Right lobe of liver (tissue), 6 donors: Measurements from ENCODE around the gene DIABLO. TPM values are rescaled to one million over a fixed set of nuclear protein-coding genes. Genes with fewer than 3 reads are reported as not detected.
A peak's percentile ranks its signal among the peaks of the same experiment; 100 is the strongest.

Source experiments
- ATAC-seq, 4 donors: fragments of 200-7000 bp; cut with Tn5 transposase; one replicate each; pipeline ENCODE4 v1.9.1; 2020; ENCODE audit warnings: mild to moderate bottlenecking in 4 of 4, moderate library complexity in 4 of 4
- DNase-seq, 3 donors: peaks; one replicate each; pipeline ENCODE4 v3.0.0-alpha.2; 2020
- H3K27ac ChIP-seq, 3 donors: fragments of 200-600 bp; one replicate each; pipeline ENCODE4 v1.8.0; 2022
- H3K27me3 ChIP-seq, 2 donors: fragments of 200-600 bp; one replicate each; pipeline ENCODE4 v1.8.0; 2022
- H3K36me3 ChIP-seq, 4 donors: fragments of 200-600 bp; sonication (generic) in 1 of 4; one replicate each; pipeline versions ENCODE4 v1.5.1 to v1.8.0; 2017 to 2022; ENCODE audit warnings: control low read depth in 1 of 4
- H3K4me1 ChIP-seq, 4 donors: fragments of 200-600 bp; sonication (generic) in 1 of 4; one replicate each; pipeline versions ENCODE4 v1.5.1 to v1.8.0; 2017 to 2022; ENCODE audit warnings: control low read depth in 1 of 4
- H3K4me3 ChIP-seq, 3 donors: fragments of 200-600 bp; one replicate each; pipeline ENCODE4 v1.8.0; 2022
- H3K9me3 ChIP-seq, 4 donors: fragments of 200-600 bp; sonication (generic) in 1 of 4; one replicate each; pipeline versions ENCODE4 v1.5.1 to v1.8.0; 2017 to 2022; ENCODE audit warnings: control low read depth in 1 of 4
- POLR2A ChIP-seq: fragments of 450-650 bp; IDR thresholded peaks from one replicate; pipeline ENCODE4 v1.6.1; 2017; ENCODE audit warnings: antibody characterized with exemption, mild to moderate bottlenecking
- WGBS: methylation state at CpG from one replicate; pipeline ENCODE4 v1.1.6; 2018; ENCODE audit warnings: low coverage, low lambda C conversion rate; ENCODE audit not compliant: insufficient coverage; ENCODE audit errors: missing lambda C conversion rate; 5-methylcytosine and 5-hydroxymethylcytosine counted together
- intact Hi-C, 2 donors: fragments of 100-400 bp; cut with DNase I; formaldehyde crosslinking; loops; one replicate each; pipeline versions ENCODE4 v1.11.2 to v1.14.1; 2022
- small RNA-seq, 2 experiments: library from RNA; depleted of rRNA; stranded (forward); fragments of <200 nt; gene quantifications; one replicate each; pipeline ENCODE3, GENCODE V24; 2016
- total RNA-seq, 6 experiments: library from RNA; depleted of rRNA in 2 of 6; stranded (reverse); fragments of >200 nt in 2 of 6; fragmentation: NEBNext Ultra II Directional in 3 of 6; extraction: Animal tissue kit (Norgen Biotek cat#: 25700) in 3 of 6; gene quantifications; one replicate each; pipeline versions ENCODE4 v1.1.0 to v1.2.4, GENCODE V29; 2016 to 2023
- TF ChIP-seq, protein P1 (sequence below), 4 donors: fragments of 200-600 bp in 3 of 4; fragments of 450-650 bp in 1 of 4; IDR thresholded peaks; one replicate each; pipeline versions ENCODE4 v1.5.1 to v1.8.0; 2016 to 2022; ENCODE audit warnings: antibody characterized with exemption in 4 of 4, mild to moderate bottlenecking in 2 of 4
- donor health status: DM: no; HTN: yes; CAD: no.
- donor health status: DM: no; HTN: no; CAD: no.
- donor health status: DM: no; HTN: no; CAD: no.
- donor health status: DM: no; HTN: yes; CAD: no.
- donor health status: DM: no; HTN: yes; CAD: no.

DIABLO gene
- total RNA-seq, 6 experiments from 2014 or later: 21.0 to 41.0 (median 24.1) TPM

DNA sequence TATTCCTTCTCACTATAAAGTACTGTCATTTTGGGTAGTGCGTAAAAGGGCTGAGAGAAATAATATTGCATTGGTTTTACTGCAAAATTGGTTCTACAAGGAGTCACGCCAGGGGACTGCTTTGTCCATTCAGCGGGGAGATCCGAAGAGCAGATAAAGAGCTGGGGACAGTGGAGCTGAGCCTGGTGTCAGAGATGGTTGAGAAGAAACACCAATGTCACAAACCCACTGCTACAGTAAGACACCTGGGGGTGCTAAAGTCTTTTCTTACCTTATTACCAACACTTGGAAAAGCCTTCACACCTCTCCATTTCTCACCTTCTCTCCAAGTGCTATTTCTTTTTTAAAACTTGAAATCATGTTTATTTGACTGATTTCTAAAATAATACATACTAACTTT, 66.0 kb downstream of the DIABLO start:
- Histone ChIP-seq H3K36me3 (no peaks in the 10 kb centered on the region), H3K4me3 (no peak overlapping the region), H3K4me1 (no peaks in the 10 kb centered on the region), H3K27me3 (no peaks in the 10 kb centered on the region), H3K27ac (no peak overlapping the region), H3K9me3 (no peaks in the 10 kb centered on the region)
- TF ChIP-seq, protein P1, sequence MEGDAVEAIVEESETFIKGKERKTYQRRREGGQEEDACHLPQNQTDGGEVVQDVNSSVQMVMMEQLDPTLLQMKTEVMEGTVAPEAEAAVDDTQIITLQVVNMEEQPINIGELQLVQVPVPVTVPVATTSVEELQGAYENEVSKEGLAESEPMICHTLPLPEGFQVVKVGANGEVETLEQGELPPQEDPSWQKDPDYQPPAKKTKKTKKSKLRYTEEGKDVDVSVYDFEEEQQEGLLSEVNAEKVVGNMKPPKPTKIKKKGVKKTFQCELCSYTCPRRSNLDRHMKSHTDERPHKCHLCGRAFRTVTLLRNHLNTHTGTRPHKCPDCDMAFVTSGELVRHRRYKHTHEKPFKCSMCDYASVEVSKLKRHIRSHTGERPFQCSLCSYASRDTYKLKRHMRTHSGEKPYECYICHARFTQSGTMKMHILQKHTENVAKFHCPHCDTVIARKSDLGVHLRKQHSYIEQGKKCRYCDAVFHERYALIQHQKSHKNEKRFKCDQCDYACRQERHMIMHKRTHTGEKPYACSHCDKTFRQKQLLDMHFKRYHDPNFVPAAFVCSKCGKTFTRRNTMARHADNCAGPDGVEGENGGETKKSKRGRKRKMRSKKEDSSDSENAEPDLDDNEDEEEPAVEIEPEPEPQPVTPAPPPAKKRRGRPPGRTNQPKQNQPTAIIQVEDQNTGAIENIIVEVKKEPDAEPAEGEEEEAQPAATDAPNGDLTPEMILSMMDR (IDR thresholded peaks at IDR 0.05): peak in 1 of 4 donors; percentile 29
- no peak for TF ChIP-seq POLR2A
- DNase-seq (no peak), ATAC-seq (peak in 1 of 4 donors; percentile 32)
- 73% methylated on average over 4 of the region's 4 CpGs for WGBS
- intact Hi-C loops: no loop called here

DNA sequence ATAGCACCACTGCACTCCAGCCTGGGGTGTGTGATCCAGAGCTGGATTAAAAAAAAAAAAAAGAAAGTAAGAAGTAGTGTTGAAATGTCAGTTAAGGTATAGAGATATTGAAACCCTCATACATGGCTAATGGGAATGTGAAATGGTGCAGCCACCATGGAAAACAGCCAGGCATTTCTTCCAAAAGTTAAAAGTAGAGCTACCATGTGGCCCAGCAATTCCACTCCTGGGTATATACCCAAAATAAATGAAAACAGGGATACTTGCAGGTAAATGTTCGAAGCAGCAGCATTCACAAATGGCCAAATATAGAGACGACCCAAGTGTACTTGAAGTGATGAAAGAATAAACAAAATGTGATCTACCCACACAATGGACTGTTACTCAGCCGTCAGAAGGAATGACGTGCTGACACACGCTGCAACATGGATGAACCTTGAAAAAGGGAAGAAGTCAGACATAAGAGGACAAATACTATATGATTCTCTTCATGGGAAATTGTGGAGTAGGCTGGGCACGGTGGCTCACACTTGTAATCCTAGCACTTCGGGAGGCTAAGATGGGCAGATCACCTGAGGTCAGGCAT, 67.1 kb downstream of the DIABLO start:
- Histone ChIP-seq H3K27me3 (no peaks in the 10 kb centered on the region), H3K4me3 (no peak overlapping the region), H3K27ac (no peak overlapping the region), H3K4me1 (no peaks in the 10 kb centered on the region), H3K36me3 (no peaks in the 10 kb centered on the region), H3K9me3 (no peaks in the 10 kb centered on the region)
- no peak for DNase-seq
- no peak for ATAC-seq
- intact Hi-C loops: no loop called here
- TF ChIP-seq POLR2A: no peak
- TF ChIP-seq, protein P1 (IDR thresholded peaks at IDR 0.05): no peak
- 85% methylated on average over 6 of the region's 7 CpGs for WGBS

Small RNA genes lying within 50 kb of the gene (small RNA-seq; reads per million reads assigned to genes)
- 0.26 to 0.29 reads per million in 2 experiments for gene DIABLO

Other genes with a start within 250 kb of the DIABLO start
- 1 to 10 TPM; 3.5 to 6.4 (median 4.6) TPM for gene BCL7A, start 204.2 kb downstream of the DIABLO start, total RNA-seq
- gene MLXIP, start 147.3 kb downstream of the DIABLO start, total RNA-seq: 10 to 100 TPM; 13.9 to 45.9 (median 16.6) TPM
- gene IL31, start 51.8 kb downstream of the DIABLO start, total RNA-seq: not detected
- gene LRRC43, start 42.9 kb downstream of the DIABLO start, total RNA-seq: under 1 TPM in 3 of 6 experiments, not detected in 3; 0.26 to 0.37 (median 0.31) TPM
- gene B3GNT4, start 22.3 kb downstream of the DIABLO start, total RNA-seq: under 1 TPM in 2 of 6 experiments, not detected in 4; 0.42 to 0.43 TPM
- 10 to 100 TPM in 4 of 6 experiments, 1 to 10 TPM in 2; 8.5 to 14.7 (median 11.6) TPM for gene VPS33A, start 40.4 kb upstream of the DIABLO start, total RNA-seq
- 10 to 100 TPM; 35.4 to 63.4 (median 43.1) TPM for gene CLIP1, start 196.6 kb upstream of the DIABLO start, total RNA-seq